ENCODE measurements around the gene ADGRD1.

DNA sequence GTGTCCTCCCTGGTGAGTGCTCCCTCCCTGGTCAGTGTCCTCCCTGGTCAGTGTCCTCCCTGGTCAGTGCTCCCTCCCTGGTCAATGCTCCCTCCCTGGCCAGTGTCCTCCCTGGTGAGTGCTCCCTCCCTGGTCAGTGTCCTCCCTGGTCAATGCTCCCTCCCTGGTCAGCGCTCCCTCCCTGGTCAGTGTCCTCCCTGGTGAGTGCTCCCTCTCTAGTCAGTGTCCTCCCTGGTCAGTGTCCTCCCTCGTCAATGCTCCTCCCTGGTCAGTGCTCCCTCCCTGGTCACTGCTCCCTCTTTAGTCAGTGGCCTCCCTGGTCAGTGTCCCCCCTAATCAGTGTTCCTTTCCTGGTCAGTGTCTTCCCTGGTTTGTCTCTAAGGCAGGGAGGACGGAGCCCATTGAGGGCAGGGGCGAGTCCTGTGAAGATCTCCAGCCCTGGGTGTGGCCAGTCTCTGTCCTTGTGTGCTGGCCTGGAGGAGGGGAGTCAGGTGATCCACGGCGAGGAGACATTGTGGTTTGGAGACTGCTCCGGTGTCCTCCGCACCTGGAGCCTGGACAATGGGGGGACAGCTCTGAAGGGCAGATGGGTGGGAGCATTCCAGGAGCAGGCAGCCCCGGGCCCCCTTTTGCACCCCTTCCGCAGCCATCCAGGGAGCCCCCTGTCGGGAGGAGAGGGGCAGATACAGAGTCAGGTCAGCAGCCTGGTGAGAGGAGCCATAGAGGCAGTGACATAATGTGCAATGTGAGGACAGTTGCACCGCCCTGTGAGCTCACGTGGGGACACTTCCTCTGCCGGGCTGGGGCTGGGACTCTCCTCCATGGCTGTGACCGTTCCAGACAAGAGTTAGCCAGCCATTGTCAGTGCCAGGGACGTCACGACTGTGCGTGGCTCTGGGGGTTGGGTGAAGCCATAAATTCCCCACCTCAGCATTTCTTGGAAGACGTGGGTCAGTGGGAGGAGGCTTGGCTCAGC, 93.4 kb downstream of the ADGRD1 start:
- TF ChIP-seq POLR2AphosphoS5 (IDR thresholded peaks at IDR 0.05) (no peak), POLR2A (IDR thresholded peaks at IDR 0.05) (no peak), EP300 (IDR thresholded peaks at IDR 0.05; ENCODE audit: low read depth) (no peak)
- TF ChIP-seq, protein P1, sequence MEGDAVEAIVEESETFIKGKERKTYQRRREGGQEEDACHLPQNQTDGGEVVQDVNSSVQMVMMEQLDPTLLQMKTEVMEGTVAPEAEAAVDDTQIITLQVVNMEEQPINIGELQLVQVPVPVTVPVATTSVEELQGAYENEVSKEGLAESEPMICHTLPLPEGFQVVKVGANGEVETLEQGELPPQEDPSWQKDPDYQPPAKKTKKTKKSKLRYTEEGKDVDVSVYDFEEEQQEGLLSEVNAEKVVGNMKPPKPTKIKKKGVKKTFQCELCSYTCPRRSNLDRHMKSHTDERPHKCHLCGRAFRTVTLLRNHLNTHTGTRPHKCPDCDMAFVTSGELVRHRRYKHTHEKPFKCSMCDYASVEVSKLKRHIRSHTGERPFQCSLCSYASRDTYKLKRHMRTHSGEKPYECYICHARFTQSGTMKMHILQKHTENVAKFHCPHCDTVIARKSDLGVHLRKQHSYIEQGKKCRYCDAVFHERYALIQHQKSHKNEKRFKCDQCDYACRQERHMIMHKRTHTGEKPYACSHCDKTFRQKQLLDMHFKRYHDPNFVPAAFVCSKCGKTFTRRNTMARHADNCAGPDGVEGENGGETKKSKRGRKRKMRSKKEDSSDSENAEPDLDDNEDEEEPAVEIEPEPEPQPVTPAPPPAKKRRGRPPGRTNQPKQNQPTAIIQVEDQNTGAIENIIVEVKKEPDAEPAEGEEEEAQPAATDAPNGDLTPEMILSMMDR (IDR thresholded peaks at IDR 0.05), result no peak
